Effector memory CD8-positive, alpha-beta T cell (primary cell): ENCODE data around the gene SHB.
"Not testable (repeated sequence)": the region's sequence is repeated elsewhere in the genome, so short reads cannot be mapped to it uniquely, and the experiment has no call there.

Experiments
- ATAC-seq: fragments of 150-1000 bp; cut with Tn5 transposase; replicated peaks from 2 replicates; pipeline ENCODE4 v1.10.0; 2021; ENCODE audit warnings: mild to moderate bottlenecking, moderate library complexity
- DNase-seq, 3 experiments: peaks; one replicate each; pipeline ENCODE4 v3.0.0; 2021
- H3K27ac Mint-ChIP-seq, 2 donors: one replicate each; pipeline ENCODE4 v1.8.0; 2022; ENCODE audit warnings: mild to moderate bottlenecking in 2 of 2, mixed read lengths in 2 of 2, moderate library complexity in 2 of 2
- H3K27me3 Mint-ChIP-seq, 2 donors: one replicate each; pipeline ENCODE4 v1.8.0; 2022; ENCODE audit warnings: mixed read lengths in 2 of 2
- H3K36me3 Mint-ChIP-seq: one replicate; pipeline ENCODE4 v1.8.0; 2022; ENCODE audit warnings: mild to moderate bottlenecking, moderate library complexity, mixed read lengths; ENCODE audit not compliant: insufficient read depth
- H3K4me1 Mint-ChIP-seq, 2 donors: one replicate each; pipeline ENCODE4 v1.8.0; 2022; ENCODE audit warnings: low read depth in 2 of 2, mixed read lengths in 2 of 2
- H3K4me3 Mint-ChIP-seq, 2 donors: one replicate each; pipeline ENCODE4 v1.8.0; 2022; ENCODE audit warnings: mild to moderate bottlenecking in 2 of 2, mixed read lengths in 2 of 2, moderate library complexity in 2 of 2
- H3K9me3 Mint-ChIP-seq, 2 donors: one replicate each; pipeline ENCODE4 v1.8.0; 2022; ENCODE audit warnings: mixed read lengths in 2 of 2

Gene SHB

DNA sequence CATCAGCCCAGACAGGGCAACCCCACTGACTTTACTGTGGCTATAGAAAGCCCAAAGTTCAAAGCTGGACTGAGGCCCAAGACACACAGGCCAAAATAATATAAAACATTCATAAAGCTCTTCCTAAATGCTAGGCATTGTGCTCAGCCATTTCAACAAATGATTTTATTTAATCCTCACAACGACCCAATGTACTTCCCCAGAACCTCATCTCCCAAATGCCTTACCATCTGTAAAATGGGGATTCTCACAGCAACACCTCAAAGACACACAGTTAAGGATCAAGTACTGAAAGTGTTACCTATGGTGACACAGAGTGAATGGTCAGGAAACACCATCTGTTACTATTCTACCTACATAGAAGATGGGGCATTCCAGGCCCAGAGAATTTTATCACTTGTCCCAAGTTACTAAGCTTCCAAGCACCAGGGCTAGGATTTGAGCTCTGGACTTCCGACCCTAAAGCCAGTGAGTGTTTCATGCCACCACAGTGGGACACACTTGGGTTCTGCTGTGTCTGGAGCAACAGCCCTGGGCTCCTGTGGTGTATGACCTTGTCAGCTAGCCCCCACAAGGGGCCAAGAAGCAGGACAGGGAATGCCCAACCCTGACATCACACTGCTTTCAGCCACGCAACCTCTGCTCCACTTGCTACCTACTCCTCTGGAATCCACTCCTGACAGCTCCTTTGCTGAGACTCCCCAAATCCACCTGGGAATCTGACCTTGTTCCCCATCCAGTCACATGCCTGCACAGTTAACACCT lies 15.1 kb downstream of the SHB start:
- DNase-seq (no peak), ATAC-seq (no peak)
- Mint-ChIP-seq H3K4me1 (peaks cover 0 to 2% of the 10 kb centered on the region in 2 donors), H3K4me3 (no peak overlapping the region), H3K27ac (no peak overlapping the region), H3K9me3 (no peaks in the 10 kb centered on the region), H3K36me3 (no peaks in the 10 kb centered on the region), H3K27me3 (peaks cover 0 to 18% of the 10 kb centered on the region in 2 donors)

DNA sequence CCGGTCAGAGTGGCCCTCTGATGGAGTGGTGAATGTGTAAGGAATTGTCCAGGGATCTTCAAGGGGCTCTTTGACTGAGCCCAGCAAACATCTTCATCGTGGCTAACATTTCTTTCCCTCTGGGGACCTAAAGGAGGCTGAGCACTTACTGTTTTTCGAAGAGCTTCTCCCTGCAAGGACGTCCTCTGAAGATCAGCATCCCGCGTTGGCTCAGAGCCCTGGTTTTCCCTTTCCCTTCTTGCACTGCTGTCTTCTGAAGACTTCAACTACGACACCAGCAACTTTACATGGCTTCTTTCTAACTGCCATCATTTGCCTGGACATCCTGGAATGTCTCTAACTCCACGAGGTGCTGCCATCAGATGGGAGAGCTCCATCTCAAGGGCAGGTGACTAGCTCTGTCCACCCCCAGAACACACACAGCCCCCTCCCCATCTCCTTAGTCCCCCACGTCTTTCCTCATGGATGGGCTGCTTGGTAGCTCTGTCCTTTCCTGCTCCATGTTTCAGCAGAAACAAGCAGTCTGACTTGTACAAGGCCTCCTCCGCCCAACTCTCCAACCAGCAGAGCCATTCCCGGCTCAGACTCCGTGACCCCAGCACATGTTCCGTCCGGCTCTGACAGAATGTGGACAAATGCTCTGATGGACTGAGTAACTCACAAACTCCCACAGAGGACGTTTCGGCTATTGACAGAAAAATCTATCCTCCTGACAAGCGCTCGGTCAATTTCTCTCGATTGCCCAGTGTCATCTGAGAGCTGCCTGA lies 17.1 kb downstream of the SHB start:
- ATAC-seq (no peak), DNase-seq (no peak)
- H3K27me3 Mint-ChIP-seq, result peaks cover 0 to 18% of the 10 kb centered on the region in 2 donors
- no peak overlapping the region for H3K27ac Mint-ChIP-seq
- H3K4me1 Mint-ChIP-seq, result peaks cover 0 to 4% of the 10 kb centered on the region in 2 donors
- H3K36me3 Mint-ChIP-seq, result no peaks in the 10 kb centered on the region
- no peaks in the 10 kb centered on the region for H3K9me3 Mint-ChIP-seq
- no peak overlapping the region for H3K4me3 Mint-ChIP-seq

DNA sequence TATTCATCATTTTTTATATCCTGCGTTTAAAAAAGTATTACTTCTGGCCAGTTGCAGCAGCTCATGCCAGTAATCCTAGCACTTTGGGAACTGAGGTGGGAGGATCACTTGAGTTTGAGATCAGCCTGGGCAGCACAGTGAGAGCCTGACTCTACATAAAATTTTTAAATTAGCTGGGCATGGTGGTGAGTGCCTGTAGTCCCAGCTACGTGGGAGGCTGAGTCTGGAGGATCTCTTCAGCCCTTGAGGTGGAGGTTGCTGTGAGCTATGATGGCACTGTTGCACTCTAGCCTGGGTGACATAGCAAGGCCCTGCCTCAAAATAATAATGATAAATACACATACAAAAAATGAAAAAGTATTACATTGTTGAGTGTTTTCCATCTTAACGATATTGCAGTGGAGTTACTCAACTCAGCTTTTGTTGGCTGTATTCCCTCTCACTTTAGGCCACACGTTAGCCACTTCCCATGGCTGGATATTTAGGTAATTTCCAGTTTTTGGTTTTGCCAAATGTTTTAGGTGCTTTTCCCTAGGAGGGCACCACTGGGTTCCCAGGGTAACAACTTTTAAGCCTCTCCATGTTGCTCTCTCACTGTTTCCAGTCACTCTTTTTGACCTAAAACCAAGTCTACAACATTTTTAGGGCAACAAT lies 20.6 kb downstream of the SHB start:
- ATAC-seq (no peak), DNase-seq (no peak)
- Mint-ChIP-seq H3K4me3 (no peak overlapping the region), H3K27me3 (no peaks in the 10 kb centered on the region), H3K36me3 (peaks cover 3% of the 10 kb centered on the region), H3K27ac (no peak overlapping the region), H3K4me1 (peaks cover 0 to 2% of the 10 kb centered on the region in 2 donors), H3K9me3 (no peaks in the 10 kb centered on the region)

DNA sequence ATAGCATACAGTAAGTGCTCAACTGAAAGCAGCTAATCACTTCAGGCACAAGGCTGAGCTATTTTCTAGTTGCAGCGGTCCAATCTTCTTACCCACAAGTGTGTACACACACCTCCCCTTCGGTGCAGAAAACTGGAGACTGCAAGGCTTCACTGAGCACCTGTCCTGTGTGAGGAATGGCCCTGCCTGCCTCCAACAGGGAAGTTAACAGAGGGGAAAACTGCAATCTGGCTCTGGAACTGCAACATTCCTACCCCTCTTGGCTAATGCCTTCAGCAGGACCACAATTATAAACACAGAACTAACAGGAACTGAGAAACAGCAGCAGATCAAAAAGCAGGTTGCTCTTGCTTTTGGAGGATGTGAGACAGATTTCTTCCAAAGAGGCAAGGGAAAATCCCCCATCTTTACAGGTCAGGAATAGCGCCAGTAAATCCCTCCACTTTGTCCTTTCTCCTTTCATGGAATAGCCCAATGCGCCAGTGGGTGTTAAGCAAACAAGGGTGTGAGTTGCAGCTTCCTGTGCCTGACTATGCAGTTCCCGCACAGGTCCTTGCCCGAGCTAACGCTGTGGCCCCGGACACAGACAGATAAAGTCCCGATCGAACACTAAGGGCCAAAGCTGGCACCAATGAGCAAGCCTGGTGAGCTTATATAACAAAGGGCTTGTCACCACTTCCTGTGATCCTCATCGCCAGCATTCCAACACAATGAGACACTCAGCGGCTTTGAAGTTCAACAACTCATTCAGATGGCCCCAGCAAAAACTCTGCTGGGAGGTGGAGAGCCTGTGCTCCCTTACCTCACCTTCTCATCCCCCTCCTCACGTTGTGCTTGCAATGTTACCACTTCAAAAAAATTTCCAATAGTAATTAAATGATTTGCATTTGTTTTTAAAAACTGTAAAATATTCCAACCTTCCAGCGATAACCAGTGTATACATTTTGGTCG lies 21.5 kb downstream of the SHB start:
- no peak overlapping the region for H3K27ac Mint-ChIP-seq
- DNase-seq (no peak), ATAC-seq (no peak)
- no peak overlapping the region for H3K4me3 Mint-ChIP-seq
- peaks cover 0 to 6% of the 10 kb centered on the region in 2 donors for H3K27me3 Mint-ChIP-seq
- peaks cover 0 to 2% of the 10 kb centered on the region in 2 donors for H3K4me1 Mint-ChIP-seq
- H3K9me3 Mint-ChIP-seq, result no peaks in the 10 kb centered on the region
- peaks cover 3% of the 10 kb centered on the region for H3K36me3 Mint-ChIP-seq

DNA sequence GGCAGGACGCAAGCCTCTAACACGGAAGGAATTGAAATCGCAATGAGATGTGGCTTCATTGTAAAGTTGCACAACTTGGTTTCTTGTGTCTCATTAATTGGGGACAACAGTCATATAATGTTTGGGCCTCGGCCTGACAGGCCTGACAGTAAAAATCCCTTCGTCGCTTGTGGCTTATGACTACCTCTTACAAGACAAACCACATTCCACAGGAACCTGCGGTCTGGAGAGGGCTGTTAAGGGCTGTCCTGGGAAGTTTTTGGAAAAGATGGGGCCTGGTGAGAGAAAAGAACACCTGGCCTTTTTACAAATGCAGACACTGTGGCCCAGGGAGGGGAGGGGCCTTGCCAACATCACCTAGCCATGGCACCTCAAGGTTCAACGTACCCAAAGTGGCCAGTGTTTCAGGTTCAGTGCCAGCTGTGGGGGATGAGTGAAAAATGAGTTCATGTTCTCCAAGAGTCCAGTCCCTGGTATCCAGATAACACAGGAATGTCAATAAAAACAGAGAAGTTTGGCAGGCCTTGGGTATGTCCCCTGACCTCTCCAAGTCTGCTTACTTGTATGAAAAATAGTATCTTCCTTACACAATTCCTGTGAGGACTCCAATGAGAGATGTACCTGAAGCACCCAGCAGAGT lies 22.2 kb downstream of the SHB start:
- H3K27me3 Mint-ChIP-seq, result peaks cover 0 to 6% of the 10 kb centered on the region in 2 donors
- DNase-seq, result no peak
- ATAC-seq, result no peak
- no peak overlapping the region for H3K4me3 Mint-ChIP-seq
- H3K27ac Mint-ChIP-seq, result no peak overlapping the region
- peaks cover 0 to 2% of the 10 kb centered on the region in 2 donors for H3K4me1 Mint-ChIP-seq
- H3K36me3 Mint-ChIP-seq, result peaks cover 3% of the 10 kb centered on the region
- no peaks in the 10 kb centered on the region for H3K9me3 Mint-ChIP-seq

DNA sequence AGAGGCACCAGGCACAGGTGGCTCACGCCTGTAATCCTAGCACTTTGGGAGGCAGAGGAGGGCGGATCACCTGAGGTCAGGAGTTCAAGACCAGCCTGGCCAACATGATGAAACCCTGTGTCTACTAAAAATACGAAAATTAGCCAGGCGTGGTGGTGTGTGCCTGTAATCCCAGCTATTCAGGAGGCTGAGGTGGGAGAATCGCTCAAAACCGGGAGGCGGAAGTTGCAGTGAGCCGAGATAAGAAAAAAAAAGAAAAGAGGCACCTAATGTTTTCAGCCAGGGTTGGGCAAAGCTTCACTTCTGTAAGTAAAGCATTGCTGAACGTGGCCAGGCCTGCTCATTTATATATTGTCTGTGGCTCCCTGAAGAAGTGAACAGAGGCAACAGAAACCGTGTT lies 23.1 kb downstream of the SHB start:
- not testable (repeated sequence) for DNase-seq, H3K4me3 Mint-ChIP-seq, H3K27ac Mint-ChIP-seq, H3K36me3 Mint-ChIP-seq, H3K9me3 Mint-ChIP-seq, ATAC-seq, H3K27me3 Mint-ChIP-seq, H3K4me1 Mint-ChIP-seq

DNA sequence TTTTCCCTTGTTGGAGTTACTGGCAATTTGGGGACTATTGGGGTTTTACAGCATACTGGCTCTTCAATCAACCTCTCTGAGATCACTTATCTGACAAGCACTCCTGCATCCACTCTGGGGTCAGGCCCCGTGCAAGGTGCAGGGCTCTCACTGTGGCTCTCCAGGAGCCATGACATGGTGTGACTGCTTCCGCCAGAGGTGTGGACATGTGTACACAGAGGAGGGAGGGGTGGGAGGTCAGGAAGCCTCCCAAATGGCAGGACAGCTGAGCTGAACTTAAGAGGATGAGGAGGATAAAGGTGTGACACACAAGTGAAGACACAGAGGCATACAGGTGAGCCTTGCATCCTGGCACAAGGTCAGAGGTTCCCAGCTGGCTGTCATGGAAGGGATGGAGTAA lies 24.3 kb downstream of the SHB start:
- Mint-ChIP-seq H3K27me3 (peaks cover 0 to 6% of the 10 kb centered on the region in 2 donors), H3K36me3 (peaks cover 3% of the 10 kb centered on the region), H3K4me3 (no peak overlapping the region), H3K9me3 (no peaks in the 10 kb centered on the region), H3K4me1 (peaks cover 0 to 2% of the 10 kb centered on the region in 2 donors), H3K27ac (no peak overlapping the region)
- no peak for ATAC-seq
- DNase-seq, result no peak

DNA sequence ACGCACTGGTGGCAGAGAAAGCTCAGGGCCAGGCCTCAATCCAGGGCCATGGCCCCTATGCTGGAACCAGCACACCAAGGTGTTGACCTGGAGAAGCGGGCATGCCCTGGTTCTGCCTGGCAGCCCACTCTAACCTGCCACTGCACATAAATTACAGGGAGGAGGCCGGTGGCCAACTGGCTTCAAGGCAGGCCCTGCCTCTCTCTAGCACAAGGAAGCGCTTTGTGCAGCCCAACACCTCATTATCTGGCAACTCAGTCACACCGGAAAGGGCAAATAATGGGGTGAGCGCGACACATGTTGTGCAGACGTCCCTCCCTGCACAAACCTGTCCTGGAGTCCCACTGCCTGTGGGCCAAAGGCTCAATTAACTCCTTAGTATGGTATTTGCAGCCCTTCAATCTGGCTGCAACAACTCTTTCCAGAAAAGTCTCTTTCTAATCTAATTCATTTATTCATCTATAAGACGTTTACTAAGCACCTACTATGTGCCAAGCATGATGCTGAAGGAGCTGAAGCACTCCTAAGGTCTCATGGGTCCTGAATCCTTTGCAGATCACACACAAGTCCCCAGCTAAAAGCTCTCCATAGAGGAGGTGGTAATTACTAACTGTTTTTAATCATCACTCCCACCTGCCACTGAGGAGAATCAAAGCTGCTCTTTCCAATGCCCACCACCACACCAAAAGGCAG lies 24.9 kb downstream of the SHB start:
- DNase-seq (no peak), ATAC-seq (no peak)
- H3K4me3 Mint-ChIP-seq, result no peak overlapping the region
- no peak overlapping the region for H3K27ac Mint-ChIP-seq
- peaks cover 0 to 2% of the 10 kb centered on the region in 2 donors for H3K4me1 Mint-ChIP-seq
- no peaks in the 10 kb centered on the region for H3K9me3 Mint-ChIP-seq
- peaks cover 3% of the 10 kb centered on the region for H3K36me3 Mint-ChIP-seq
- H3K27me3 Mint-ChIP-seq, result peaks cover 0 to 6% of the 10 kb centered on the region in 2 donors

DNA sequence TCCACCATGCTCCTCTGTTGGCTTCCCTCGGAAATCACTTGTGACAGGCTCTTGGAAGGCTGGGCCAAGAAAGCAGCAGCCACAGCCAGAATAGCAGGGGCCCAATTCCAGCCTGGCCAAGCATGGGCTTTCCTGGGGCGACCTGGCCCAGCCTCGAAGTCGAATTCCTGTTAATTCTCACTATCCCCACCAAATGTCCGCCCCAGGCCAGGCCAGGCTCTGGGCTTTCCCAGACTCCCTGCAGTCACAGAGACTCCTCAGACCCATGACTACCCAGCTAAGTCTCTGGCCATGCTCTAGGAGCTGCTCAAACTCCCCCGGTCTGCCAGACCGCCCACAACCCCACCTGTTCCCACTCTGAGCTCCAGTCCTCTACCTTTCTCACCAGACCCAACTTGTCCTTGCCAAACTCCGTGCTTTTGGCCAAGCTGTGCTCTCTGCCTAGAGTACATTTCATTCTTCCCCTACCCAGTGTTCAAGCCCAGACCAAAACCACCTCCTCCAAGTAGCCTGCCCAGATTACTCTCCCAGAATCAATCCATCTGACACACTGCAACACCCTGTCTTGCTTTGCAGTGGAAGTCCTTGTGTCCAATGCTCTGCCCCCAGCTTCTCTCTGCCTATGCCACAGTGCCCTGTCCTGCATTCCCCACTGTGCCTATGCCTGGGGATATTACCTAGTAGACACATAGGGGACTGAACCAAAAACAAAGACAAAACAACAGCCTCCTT lies 26.2 kb downstream of the SHB start:
- Mint-ChIP-seq H3K27me3 (peaks cover 6 to 8% of the 10 kb centered on the region in 2 donors), H3K9me3 (no peaks in the 10 kb centered on the region), H3K4me3 (no peak overlapping the region), H3K4me1 (peaks cover 0 to 2% of the 10 kb centered on the region in 2 donors), H3K27ac (no peak overlapping the region), H3K36me3 (peaks cover 3% of the 10 kb centered on the region)
- DNase-seq, result no peak
- ATAC-seq, result no peak

DNA sequence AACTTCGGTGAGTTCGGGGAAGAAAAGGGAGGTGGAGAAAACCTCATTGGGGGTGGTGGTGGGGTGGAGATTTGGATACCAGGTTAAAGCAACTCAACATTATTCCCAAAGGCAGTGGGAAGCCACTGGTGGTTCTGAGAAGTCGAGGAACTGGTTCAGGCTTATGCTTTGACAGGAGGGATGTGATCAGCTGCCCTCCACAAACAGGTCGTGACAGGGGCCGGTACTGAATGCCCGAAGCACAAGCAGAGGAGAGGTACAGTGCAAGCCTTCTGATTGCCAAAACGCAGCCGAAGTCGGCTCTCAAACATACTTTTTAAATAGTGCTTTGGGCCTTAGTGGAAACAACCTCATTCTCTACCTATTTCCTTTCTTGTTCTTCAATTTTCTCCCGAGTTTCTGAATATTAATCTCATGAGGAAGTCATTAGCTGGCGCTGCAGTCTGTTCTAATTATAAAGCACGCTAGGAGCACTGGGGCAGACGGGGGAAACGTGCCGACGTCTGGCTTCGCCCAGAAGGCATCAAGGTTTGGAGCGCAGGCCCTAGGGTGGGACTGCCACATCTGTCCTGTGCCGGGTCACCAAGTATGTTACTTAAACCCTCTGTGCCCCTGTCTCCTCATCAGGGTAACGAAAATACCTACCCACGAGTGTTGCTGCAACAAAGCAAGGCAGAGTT lies 27.3 kb downstream of the SHB start:
- peaks cover 6 to 8% of the 10 kb centered on the region in 2 donors for H3K27me3 Mint-ChIP-seq
- H3K4me1 Mint-ChIP-seq, result no peaks in the 10 kb centered on the region
- H3K27ac Mint-ChIP-seq, result no peak overlapping the region
- no peaks in the 10 kb centered on the region for H3K9me3 Mint-ChIP-seq
- no peak for ATAC-seq
- no peak for DNase-seq
- peaks cover 3% of the 10 kb centered on the region for H3K36me3 Mint-ChIP-seq
- no peak overlapping the region for H3K4me3 Mint-ChIP-seq

DNA sequence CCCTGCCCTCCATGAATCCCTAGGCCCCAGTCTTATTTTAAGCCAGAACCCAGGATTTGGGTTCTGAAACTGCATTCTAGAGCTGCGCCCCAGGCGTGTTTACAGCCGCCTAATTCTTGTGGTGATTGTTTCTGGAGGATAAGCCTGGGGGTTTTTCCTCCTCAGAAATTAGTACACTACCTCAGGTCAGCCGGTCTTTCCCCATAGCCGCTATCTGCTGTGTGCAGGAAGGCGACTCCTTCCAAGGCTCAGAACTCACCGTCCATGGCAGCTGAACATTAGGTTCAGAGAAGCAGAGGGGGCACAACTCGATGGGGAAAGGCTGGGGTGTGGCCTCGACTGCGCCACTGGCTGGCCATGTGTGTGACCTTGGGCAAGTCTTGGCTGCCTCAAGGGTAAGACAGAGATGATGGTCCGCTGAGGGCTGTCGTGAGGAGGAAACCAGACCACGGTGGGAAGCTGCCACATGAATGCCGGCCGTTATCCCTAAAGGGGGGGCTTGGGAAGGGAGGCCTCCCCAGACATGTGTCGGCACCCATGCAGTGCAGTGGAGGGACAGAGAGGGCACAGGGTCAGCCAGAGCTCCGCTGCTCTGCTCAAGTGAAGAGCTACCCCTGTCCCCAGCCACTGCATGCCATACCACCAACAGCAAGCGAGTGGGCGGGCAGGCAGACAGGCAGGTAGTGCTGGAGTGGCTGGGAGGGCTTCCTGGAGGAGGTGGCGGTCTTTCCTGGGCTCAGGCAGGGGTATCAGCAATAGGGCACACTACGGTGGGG lies 28.9 kb downstream of the SHB start:
- Mint-ChIP-seq H3K27me3 (peaks cover 6 to 8% of the 10 kb centered on the region in 2 donors), H3K4me3 (no peak overlapping the region), H3K27ac (no peak overlapping the region), H3K9me3 (no peaks in the 10 kb centered on the region), H3K36me3 (no peaks in the 10 kb centered on the region), H3K4me1 (no peaks in the 10 kb centered on the region)
- DNase-seq (no peak), ATAC-seq (no peak)
